Activated naive CD8-positive, alpha-beta T cell treated with anti-CD3 and anti-CD28 coated beads, Interleukin-2, amount 50 U/mL, for 16 hours (primary cell): ENCODE measurements around the gene AGRP.
A peak's percentile ranks its signal among the peaks of the same experiment; 100 is the strongest.
"Not testable (repeated sequence)": the region's sequence is repeated elsewhere in the genome, so short reads cannot be mapped to it uniquely, and the experiment has no call there.

Experiments used
- DNase-seq: peaks from one replicate; pipeline ENCODE4 v3.0.0-alpha.2; 2020; ENCODE audit warnings: low read depth, low spot score

The AGRP gene

GRCh38 chr16:67483150-67483549 lies at the start of gene AGRP:
AGRP (minus strand) TSS chr16:67483547; CDS start chr16:67483398, 149 bp downstream.
- DNase-seq, result no peak

GRCh38 chr16:67531247-67531646 lies 47.9 kb upstream of the AGRP start:
- no peak for DNase-seq

- no peak for DNase-seq
Measured at GRCh38 chr16:67530013-67530939, 46.9 kb upstream of the AGRP start.

- no peak for DNase-seq
Measured at GRCh38 chr16:67529582-67530012, 46.2 kb upstream of the AGRP start.

GRCh38 chr16:67528870-67529581 lies 45.7 kb upstream of the AGRP start:
- DNase-seq, result no peak

- DNase-seq, result no peak
Measured at GRCh38 chr16:67528222-67528869, 45.0 kb upstream of the AGRP start, which contains the start of gene RIPOR1. RIPOR1 (plus strand) TSS chr16:67528829; CDS start chr16:67538447, 9,618 bp downstream.

- DNase-seq, result no peak
Measured at GRCh38 chr16:67526149-67526791, 42.9 kb upstream of the AGRP start.

GRCh38 chr16:67525176-67525860 lies 42.0 kb upstream of the AGRP start:
- DNase-seq, result no peak

GRCh38 chr16:67521095-67521804 lies 37.9 kb upstream of the AGRP start:
- DNase-seq, result peak; percentile 95

GRCh38 chr16:67519242-67519641 lies 35.9 kb upstream of the AGRP start:
- no peak for DNase-seq

GRCh38 chr16:67518676-67519075 lies 35.3 kb upstream of the AGRP start:
- DNase-seq, result no peak

GRCh38 chr16:67517661-67518423 lies 34.5 kb upstream of the AGRP start:
- DNase-seq, result no peak

GRCh38 chr16:67517155-67517445 lies 33.8 kb upstream of the AGRP start:
- DNase-seq, result no peak

GRCh38 chr16:67516296-67517154 lies 33.2 kb upstream of the AGRP start:
- DNase-seq, result no peak

- DNase-seq, result peak; percentile 65
Measured at GRCh38 chr16:67514382-67514828, 31.1 kb upstream of the AGRP start.

- DNase-seq, result not testable (repeated sequence)
Measured at GRCh38 chr16:67513892-67514291, 30.5 kb upstream of the AGRP start.

GRCh38 chr16:67509016-67509415 lies 25.7 kb upstream of the AGRP start:
- no peak for DNase-seq

GRCh38 chr16:67506468-67506867 lies 23.1 kb upstream of the AGRP start:
- no peak for DNase-seq
